H1 (cell line): ENCODE results near the gene KRTAP12-2. TPM values are rescaled to one million over a fixed set of nuclear protein-coding genes. Genes with fewer than 3 reads are reported as not detected.

Experiments
- ATF2 ChIP-seq: IDR thresholded peaks from 2 replicates; pipeline ENCODE4 v1.6.1; 2012; ENCODE audit warnings: low read length, inconsistent platforms
- ATF3 ChIP-seq: IDR thresholded peaks from 2 replicates; pipeline ENCODE4 v1.6.1; 2011; ENCODE audit warnings: low read depth, mild to moderate bottlenecking, low read length; ENCODE audit not compliant: insufficient read depth
- BCL11A ChIP-seq, 2 experiments: IDR thresholded peaks; one replicate each; pipeline ENCODE4 v1.6.1; 2011; ENCODE audit warnings: low read depth in 2 of 2, low read length in 2 of 2, mild to moderate bottlenecking in 2 of 2
- CHD7 ChIP-seq: fragments of 300-600 bp; sonication (generic); IDR thresholded peaks from 2 replicates; pipeline ENCODE4 v1.7.1; 2012; ENCODE audit warnings: low read length, moderate library complexity, mild to moderate bottlenecking, inconsistent platforms; ENCODE audit not compliant: insufficient replicate concordance
- EZH2 ChIP-seq: fragments of 200-600 bp; sonication (generic); IDR thresholded peaks from 2 replicates; pipeline ENCODE4 v1.7.1; 2012; ENCODE audit warnings: low read depth, mild to moderate bottlenecking, moderate library complexity, low read length, inconsistent platforms; ENCODE audit not compliant: severe bottlenecking
- KDM1A ChIP-seq: fragments of 200-600, 300-600 bp; sonication (generic); IDR thresholded peaks from 2 replicates; pipeline ENCODE4 v1.7.1; 2016; ENCODE audit warnings: mild to moderate bottlenecking, low read length, borderline replicate concordance
- KDM4A ChIP-seq: IDR thresholded peaks from one replicate; pipeline ENCODE4 v1.7.1; 2012; ENCODE audit warnings: low read depth, mild to moderate bottlenecking, moderate library complexity, low read length, inconsistent platforms; ENCODE audit not compliant: severe bottlenecking
- RAD21 ChIP-seq, 2 experiments: IDR thresholded peaks in 1 of 2; conservative IDR thresholded peaks in 1 of 2; 2 replicates each; pipeline ENCODE4 v1.6.1; 2011; ENCODE audit warnings: low read depth in 2 of 2, low read length in 2 of 2, improper control_type of control experiment in 1 of 2, inconsistent platforms in 1 of 2, mild to moderate bottlenecking in 1 of 2, moderate library complexity in 1 of 2
- polyA plus RNA-seq, 7 experiments: library from polyadenylated mRNA; depleted of rRNA in 3 of 7; stranded (reverse) in 5 of 7; unstranded in 2 of 7; fragments of >200 nt in 5 of 7; fragments of 200-250 nt in 2 of 7; gene quantifications; 1 replicate in 5 of 7; 2 replicates in 1 of 7; 4 replicates in 1 of 7; pipeline versions ENCODE4 v1.2.1 to v1.2.3, GENCODE V29; 2011 to 2013; ENCODE audit warnings: missing spikeins in 2 of 7, mixed read lengths in 2 of 7
- total RNA-seq: library from RNA; stranded (reverse); fragmentation: NEBNext Ultra II Directional; extraction: Animal tissue kit (Norgen Biotek cat#: 25700); gene quantifications from 2 replicates; pipeline ENCODE4 v1.2.1, GENCODE V29; 2021

The KRTAP12-2 gene
- total and polyA plus RNA-seq, 2 of the 8 experiments (the other 6 are each of a cell fraction or from before 2014, with no cell fraction given) = 0.50 TPM; not detected in 1

- no peak for TF ChIP-seq CHD7
- TF ChIP-seq KDM1A = no peak
- TF ChIP-seq RAD21 (IDR thresholded peaks at IDR 0.05 in 1 of 2, conservative IDR thresholded peaks at IDR 0.05 in 1 of 2; ENCODE audit: low read depth in 2 of 2, low read length in 2 of 2) = no peak
- no peak for TF ChIP-seq ATF2
- TF ChIP-seq ATF3 = no peak
- no peak for TF ChIP-seq EZH2
- TF ChIP-seq BCL11A (IDR thresholded peaks at IDR 0.05; ENCODE audit: low read depth in 2 of 2, low read length in 2 of 2) = no peak
- TF ChIP-seq KDM4A = no peak
These were observed 40.5 kb downstream of the KRTAP12-2 start (continued) for GRCh38 chr21:44626262-44626661.
